Measurements from ENCODE around the gene TMEM218. TPM values are rescaled to one million over a fixed set of nuclear protein-coding genes. Genes with fewer than 3 reads are reported as not detected.

TMEM218 gene
- total and polyA plus RNA-seq, 3 donors from 2014 or later = 15.1 to 17.7 (median 17.2) TPM

- WGBS, 2 donors = 77 to 85% methylated on average over 10 to 14 of the region's 14 CpGs
- no peak overlapping the region for H3K27ac ChIP-seq
- H3K4me1 ChIP-seq = peaks cover 13% of the 10 kb centered on the region
- no peaks in the 10 kb centered on the region for H3K36me3 ChIP-seq (ENCODE audit: low read depth, missing control alignments)
- TF ChIP-seq CTCF (IDR thresholded peaks at IDR 0.05) (no peak), POLR2A (IDR thresholded peaks at IDR 0.05) (no peak)
- no peak for DNase-seq
- H3K9me3 ChIP-seq = no peaks in the 10 kb centered on the region
- H3K27me3 ChIP-seq = no peaks in the 10 kb centered on the region
- intact Hi-C loops (cut with DNase I; ENCODE audit: low total_unique reads) = no loop called here
- H3K4me3 ChIP-seq = no peak overlapping the region
Measured at GRCh38 chr11:125086633-125087296, 24.7 kb downstream of the TMEM218 start.

- intact Hi-C loops (cut with DNase I; ENCODE audit: low total_unique reads) = no loop called here
- H3K4me3 ChIP-seq = no peak overlapping the region
- no peak for DNase-seq
- WGBS, 2 donors = 90 to 96% methylated on average over 8 to 20 of the region's 20 CpGs
- no peaks in the 10 kb centered on the region for H3K9me3 ChIP-seq
- no peak overlapping the region for H3K27ac ChIP-seq
- H3K36me3 ChIP-seq (ENCODE audit: low read depth, missing control alignments) = no peaks in the 10 kb centered on the region
- TF ChIP-seq POLR2A (IDR thresholded peaks at IDR 0.05) (no peak), CTCF (IDR thresholded peaks at IDR 0.05) (no peak)
- peaks cover 6% of the 10 kb centered on the region for H3K4me1 ChIP-seq
- no peaks in the 10 kb centered on the region for H3K27me3 ChIP-seq
Measured at GRCh38 chr11:125085301-125086081, 25.9 kb downstream of the TMEM218 start.

- H3K4me1 ChIP-seq = peaks cover 6% of the 10 kb centered on the region
- no peaks in the 10 kb centered on the region for H3K9me3 ChIP-seq
- TF ChIP-seq CTCF (IDR thresholded peaks at IDR 0.05) = no peak
- TF ChIP-seq POLR2A (IDR thresholded peaks at IDR 0.05) = no peak
- H3K27me3 ChIP-seq = no peaks in the 10 kb centered on the region
- H3K36me3 ChIP-seq (ENCODE audit: low read depth, missing control alignments) = no peaks in the 10 kb centered on the region
- H3K4me3 ChIP-seq = no peak overlapping the region
- DNase-seq = no peak
- H3K27ac ChIP-seq = no peak overlapping the region
- 82 to 87% methylated on average over 5 to 8 of the region's 8 CpGs for WGBS, 2 donors
- intact Hi-C loops (cut with DNase I; ENCODE audit: low total_unique reads) = no loop called here
Measured at GRCh38 chr11:125084761-125085231, 26.6 kb downstream of the TMEM218 start.

- no peak overlapping the region for H3K27ac ChIP-seq
- no peak for TF ChIP-seq POLR2A (IDR thresholded peaks at IDR 0.05)
- TF ChIP-seq CTCF (IDR thresholded peaks at IDR 0.05) = no peak
- WGBS, 2 donors = 94 to 95% methylated on average over 7 to 11 of the region's 11 CpGs
- no peaks in the 10 kb centered on the region for H3K27me3 ChIP-seq
- H3K4me3 ChIP-seq = no peak overlapping the region
- no peak for DNase-seq
- intact Hi-C loops (cut with DNase I; ENCODE audit: low total_unique reads) = no loop called here
- no peaks in the 10 kb centered on the region for H3K36me3 ChIP-seq (ENCODE audit: low read depth, missing control alignments)
- H3K9me3 ChIP-seq = no peaks in the 10 kb centered on the region
- H3K4me1 ChIP-seq = peaks cover 6% of the 10 kb centered on the region
Measured at GRCh38 chr11:125084057-125084416, 27.4 kb downstream of the TMEM218 start.
